ENCODE results near the gene NSG2. TPM values are rescaled to one million over a fixed set of nuclear protein-coding genes. Genes with fewer than 3 reads are reported as not detected.
"Not testable (repeated sequence)": the region's sequence is repeated elsewhere in the genome, so short reads cannot be mapped to it uniquely, and the experiment has no call there.

NSG2 gene
- total RNA-seq, 1 donor from 2014 or later = not detected

DNA sequence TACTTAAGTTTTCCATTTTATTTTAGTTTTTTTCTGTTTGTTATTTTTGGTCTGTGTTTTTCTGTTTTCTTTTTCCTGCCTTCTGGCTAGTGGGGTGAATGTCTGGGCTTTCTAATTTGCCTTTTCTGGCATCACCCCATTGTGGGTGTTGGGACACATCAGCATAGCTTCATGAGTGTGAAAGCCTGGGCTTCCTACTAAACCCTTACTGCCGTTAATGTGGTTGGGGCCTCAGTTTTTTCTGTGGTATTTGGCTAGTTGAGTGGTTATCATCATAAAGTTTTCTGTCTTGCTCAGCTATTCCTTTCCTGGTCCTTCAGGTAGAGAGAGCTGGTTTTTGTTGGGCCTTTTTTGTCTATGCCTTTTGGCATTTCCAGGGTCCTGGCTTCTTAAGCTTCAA is 35.1 kb upstream of the NSG2 start:
- no peak overlapping the region for H3K27ac ChIP-seq
- no peaks in the 10 kb centered on the region for H3K36me3 ChIP-seq
- H3K9me3 ChIP-seq = no peaks in the 10 kb centered on the region
- TF ChIP-seq, protein P1, sequence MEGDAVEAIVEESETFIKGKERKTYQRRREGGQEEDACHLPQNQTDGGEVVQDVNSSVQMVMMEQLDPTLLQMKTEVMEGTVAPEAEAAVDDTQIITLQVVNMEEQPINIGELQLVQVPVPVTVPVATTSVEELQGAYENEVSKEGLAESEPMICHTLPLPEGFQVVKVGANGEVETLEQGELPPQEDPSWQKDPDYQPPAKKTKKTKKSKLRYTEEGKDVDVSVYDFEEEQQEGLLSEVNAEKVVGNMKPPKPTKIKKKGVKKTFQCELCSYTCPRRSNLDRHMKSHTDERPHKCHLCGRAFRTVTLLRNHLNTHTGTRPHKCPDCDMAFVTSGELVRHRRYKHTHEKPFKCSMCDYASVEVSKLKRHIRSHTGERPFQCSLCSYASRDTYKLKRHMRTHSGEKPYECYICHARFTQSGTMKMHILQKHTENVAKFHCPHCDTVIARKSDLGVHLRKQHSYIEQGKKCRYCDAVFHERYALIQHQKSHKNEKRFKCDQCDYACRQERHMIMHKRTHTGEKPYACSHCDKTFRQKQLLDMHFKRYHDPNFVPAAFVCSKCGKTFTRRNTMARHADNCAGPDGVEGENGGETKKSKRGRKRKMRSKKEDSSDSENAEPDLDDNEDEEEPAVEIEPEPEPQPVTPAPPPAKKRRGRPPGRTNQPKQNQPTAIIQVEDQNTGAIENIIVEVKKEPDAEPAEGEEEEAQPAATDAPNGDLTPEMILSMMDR (IDR thresholded peaks at IDR 0.05) = no peak
- no peaks in the 10 kb centered on the region for H3K4me1 ChIP-seq
- intact Hi-C loops (cut with DNase I) = no loop called here
- DNase-seq (no peak), ATAC-seq (no peak)
- H3K27me3 ChIP-seq = no peaks in the 10 kb centered on the region
- H3K4me3 ChIP-seq = no peak overlapping the region

DNA sequence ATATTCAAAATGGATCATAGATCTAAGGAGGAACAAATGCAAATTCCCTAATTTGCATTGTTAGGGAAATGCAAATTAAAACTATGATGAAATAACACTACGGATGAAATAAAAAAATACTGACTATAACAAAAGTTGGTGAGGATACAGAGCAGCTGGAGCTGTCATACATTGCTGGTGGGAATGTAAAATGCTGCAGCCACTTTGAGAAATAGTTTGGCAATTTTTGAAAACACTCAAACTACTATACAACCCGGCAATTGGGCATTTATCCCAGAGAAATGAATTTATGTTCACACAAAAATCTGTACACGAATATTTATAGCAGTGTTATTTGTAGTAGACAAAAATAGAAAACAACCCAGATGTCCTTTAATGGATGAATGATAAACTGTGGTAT is 34.1 kb upstream of the NSG2 start:
- Histone ChIP-seq H3K27me3 (no peaks in the 10 kb centered on the region), H3K4me3 (no peak overlapping the region), H3K27ac (no peak overlapping the region), H3K9me3 (no peaks in the 10 kb centered on the region), H3K36me3 (no peaks in the 10 kb centered on the region), H3K4me1 (no peaks in the 10 kb centered on the region)
- ATAC-seq = no peak
- TF ChIP-seq, protein P1 (IDR thresholded peaks at IDR 0.05) = no peak
- DNase-seq = no peak
- intact Hi-C loops (cut with DNase I) = no loop called here

DNA sequence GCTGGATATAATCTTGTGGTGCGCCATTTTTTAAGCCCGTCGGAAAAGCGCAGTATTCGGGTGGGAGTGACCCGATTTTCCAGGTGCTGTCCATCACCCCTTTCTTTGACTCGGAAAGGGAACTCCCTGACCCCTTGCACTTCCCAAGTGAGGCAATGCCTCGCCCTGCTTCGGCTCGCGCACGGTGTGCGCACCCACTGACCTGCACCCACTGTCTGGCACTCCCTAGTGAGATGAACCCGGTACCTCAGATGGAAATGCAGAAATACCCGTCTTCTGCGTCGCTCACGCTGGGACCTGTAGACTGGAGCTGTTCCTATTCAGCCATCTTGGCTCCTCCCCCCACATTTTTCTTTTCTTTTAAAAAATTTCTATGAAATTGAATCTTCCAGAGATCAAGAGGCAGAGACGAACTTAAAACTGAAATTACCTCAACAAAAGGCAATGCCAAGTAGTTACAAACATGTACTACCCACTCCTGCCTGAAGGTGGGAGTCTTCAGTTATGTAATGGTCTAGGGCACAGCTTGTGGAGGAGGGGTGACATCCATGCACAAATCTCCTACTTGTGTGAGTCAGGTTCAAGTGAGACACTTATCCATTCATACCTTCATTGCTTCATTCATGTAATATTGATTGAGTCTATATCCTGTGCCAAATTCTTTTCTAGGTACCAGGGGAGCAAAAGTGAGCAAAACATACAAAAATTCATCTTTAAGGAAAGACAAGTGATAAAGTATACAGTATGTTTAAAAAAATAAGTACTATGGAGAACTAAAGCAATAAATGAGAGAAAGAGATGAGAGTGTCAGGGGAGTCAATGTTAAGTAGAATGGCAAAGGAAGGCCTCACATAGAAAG is 25.2 kb upstream of the NSG2 start:
- DNase-seq; H3K36me3 ChIP-seq; H3K9me3 ChIP-seq; H3K4me3 ChIP-seq; H3K27me3 ChIP-seq; intact Hi-C loops (cut with DNase I); H3K27ac ChIP-seq; H3K4me1 ChIP-seq: not testable (repeated sequence)
- TF ChIP-seq, protein P1 (IDR thresholded peaks at IDR 0.05) = peak; percentile 45
- ATAC-seq = peak; percentile 35

DNA sequence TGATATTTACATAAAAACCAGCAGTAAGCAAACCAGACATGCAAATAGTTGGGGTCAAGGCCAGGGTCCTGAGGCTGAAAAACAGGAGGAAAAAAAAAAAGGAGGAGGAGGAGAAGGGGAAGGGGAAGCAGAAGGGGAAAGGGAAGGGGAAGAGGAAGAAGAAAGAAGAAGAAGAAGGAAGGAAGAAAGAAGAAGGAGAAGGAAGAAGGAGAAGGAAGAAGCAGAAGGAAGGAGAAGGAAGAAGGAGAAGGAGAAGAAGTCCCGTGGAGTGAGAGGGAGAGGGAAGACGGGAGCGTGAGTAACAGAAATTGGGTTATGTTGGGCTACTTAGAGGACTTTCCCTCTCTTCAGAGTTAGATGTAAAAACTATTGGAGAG is 24.6 kb upstream of the NSG2 start:
- Histone ChIP-seq H3K4me3 (no peak overlapping the region), H3K36me3 (no peaks in the 10 kb centered on the region), H3K4me1 (no peaks in the 10 kb centered on the region), H3K9me3 (no peaks in the 10 kb centered on the region), H3K27ac (no peak overlapping the region), H3K27me3 (no peaks in the 10 kb centered on the region)
- DNase-seq (no peak), ATAC-seq (no peak)
- intact Hi-C loops (cut with DNase I) = no loop called here
- TF ChIP-seq, protein P1 (IDR thresholded peaks at IDR 0.05) = no peak

DNA sequence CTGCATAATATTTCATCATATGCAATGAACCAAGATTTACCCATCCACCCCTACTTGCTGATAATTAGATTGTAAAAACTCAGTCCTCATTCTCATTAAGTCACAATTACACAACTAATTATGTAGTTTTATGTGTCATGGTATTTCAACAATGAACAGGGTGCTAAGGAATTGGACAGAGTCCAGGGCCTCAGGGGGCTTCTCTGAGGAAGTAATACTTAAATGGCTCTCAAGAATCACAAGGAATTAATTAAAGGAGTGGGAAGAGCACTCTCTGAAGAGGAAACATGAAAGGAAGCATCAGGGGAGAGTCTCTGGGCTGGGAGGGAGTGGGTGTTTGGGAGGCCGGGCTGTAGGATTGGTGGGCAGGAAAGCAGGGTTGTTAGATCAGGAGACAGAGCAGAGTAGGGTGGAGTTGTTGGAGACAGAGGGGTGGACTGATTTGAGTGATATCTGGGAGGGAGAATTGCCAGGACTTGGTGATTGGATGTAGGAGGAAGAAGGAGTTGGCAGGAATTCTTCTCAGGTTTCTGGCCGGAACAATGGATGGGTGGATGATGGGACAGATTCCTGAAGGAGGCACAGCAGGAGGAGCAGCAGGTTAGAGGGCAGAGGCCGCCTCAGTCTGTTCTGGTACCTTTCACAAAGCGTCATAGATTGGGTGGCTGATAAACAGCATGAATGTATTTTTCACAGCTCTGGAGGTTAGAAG is 23.0 kb upstream of the NSG2 start:
- DNase-seq (no peak), ATAC-seq (no peak)
- Histone ChIP-seq H3K4me3 (no peak overlapping the region), H3K36me3 (no peaks in the 10 kb centered on the region), H3K4me1 (no peaks in the 10 kb centered on the region), H3K9me3 (no peaks in the 10 kb centered on the region), H3K27ac (no peak overlapping the region), H3K27me3 (no peaks in the 10 kb centered on the region)
- TF ChIP-seq, protein P1 (IDR thresholded peaks at IDR 0.05) = no peak
- intact Hi-C loops (cut with DNase I) = no loop called here
